ENCODE measurements around the gene ALOX12B. TPM values are rescaled to one million over a fixed set of nuclear protein-coding genes. Genes with fewer than 3 reads are reported as not detected.

The ALOX12B gene
- total RNA-seq, 1 donor from 2014 or later, result not detected

DNA sequence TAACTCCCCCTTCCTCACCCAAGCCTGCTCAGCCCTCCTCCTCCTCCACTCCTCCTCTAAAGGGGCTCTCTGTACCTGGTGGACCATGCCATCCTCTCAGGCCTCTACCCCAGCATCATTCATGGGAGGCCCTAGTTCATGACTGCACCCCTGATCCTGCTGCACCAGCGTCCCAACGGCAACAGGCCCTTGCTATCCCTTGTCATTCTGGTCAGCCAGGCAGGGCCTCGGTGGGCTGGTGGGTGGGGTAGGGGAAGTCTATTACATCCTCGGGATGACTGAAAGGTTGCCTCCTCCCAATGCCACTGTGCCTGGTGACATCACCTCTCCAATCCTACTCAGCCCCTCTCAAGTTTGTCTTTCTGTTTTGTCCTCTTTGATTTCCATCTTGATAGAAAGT is 19.7 kb downstream of the ALOX12B start:
- no peak overlapping the region for H3K27ac Mint-ChIP-seq
- TF ChIP-seq, protein P1, sequence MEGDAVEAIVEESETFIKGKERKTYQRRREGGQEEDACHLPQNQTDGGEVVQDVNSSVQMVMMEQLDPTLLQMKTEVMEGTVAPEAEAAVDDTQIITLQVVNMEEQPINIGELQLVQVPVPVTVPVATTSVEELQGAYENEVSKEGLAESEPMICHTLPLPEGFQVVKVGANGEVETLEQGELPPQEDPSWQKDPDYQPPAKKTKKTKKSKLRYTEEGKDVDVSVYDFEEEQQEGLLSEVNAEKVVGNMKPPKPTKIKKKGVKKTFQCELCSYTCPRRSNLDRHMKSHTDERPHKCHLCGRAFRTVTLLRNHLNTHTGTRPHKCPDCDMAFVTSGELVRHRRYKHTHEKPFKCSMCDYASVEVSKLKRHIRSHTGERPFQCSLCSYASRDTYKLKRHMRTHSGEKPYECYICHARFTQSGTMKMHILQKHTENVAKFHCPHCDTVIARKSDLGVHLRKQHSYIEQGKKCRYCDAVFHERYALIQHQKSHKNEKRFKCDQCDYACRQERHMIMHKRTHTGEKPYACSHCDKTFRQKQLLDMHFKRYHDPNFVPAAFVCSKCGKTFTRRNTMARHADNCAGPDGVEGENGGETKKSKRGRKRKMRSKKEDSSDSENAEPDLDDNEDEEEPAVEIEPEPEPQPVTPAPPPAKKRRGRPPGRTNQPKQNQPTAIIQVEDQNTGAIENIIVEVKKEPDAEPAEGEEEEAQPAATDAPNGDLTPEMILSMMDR (conservative IDR thresholded peaks at IDR 0.05), result no peak

DNA sequence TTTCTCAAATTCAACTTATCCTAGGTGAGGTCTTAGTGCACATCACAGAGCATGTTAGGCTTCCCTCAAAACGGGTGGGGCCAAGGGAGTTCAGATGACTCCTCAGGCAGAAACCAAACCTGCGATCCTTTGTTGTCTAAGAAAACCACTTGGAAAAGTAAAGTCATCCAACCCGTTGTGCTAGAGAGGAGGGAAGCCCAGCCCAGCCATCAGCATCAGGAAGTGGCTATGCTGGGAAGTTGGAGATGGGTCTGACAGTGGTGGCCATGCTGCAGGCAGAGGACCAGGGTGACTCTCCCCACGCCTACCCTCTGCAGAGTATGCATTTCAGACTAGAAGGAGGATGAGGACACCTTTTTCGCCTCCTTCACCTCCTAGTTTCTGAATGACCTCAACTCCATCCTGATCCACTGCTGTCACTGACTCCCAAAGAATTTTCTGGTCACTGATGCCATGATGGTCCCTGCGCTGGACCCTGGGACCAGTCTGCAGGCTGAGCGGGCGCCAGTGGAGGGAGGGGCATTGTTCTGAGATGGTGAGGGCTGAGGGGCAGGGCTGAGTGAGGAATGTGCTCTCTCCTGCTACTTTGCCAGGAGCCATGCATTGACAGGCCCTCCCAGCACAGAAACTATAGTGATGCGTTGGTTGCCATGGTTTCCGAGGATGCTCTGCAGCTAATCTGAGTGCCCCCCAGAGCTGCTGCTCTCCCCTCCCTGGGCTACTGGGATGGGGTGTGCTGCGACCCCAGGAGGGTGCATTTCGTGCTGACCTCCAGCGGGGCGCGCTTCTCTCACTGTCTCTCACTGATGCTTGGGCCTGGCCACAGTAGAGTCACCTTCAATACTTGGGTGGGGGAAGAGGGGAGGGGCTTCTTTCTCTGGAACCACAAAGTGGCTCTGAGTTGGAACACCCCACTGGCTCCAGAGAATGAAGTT is 20.4 kb downstream of the ALOX12B start:
- peaks cover 96% of the 10 kb centered on the region for H3K27me3 Mint-ChIP-seq
- H3K4me1 Mint-ChIP-seq (ENCODE audit: unreplicated experiment), result peaks cover 12% of the 10 kb centered on the region
- H3K27ac Mint-ChIP-seq, result no peak overlapping the region
- TF ChIP-seq, protein P1 (conservative IDR thresholded peaks at IDR 0.05), result no peak
- no peak for DNase-seq (ENCODE audit: extremely low spot score, unreplicated experiment)
- H3K9me3 Mint-ChIP-seq, result no peaks in the 10 kb centered on the region
- H3K4me3 Mint-ChIP-seq, result no peak overlapping the region
- no peaks in the 10 kb centered on the region for H3K36me3 Mint-ChIP-seq

More for the DNA sequence above, 19.7 kb downstream of the ALOX12B start:
- peaks cover 11% of the 10 kb centered on the region for H3K4me1 Mint-ChIP-seq (ENCODE audit: unreplicated experiment)
- H3K9me3 Mint-ChIP-seq, result no peaks in the 10 kb centered on the region
- H3K36me3 Mint-ChIP-seq, result no peaks in the 10 kb centered on the region
- DNase-seq (ENCODE audit: extremely low spot score, unreplicated experiment), result no peak
- H3K4me3 Mint-ChIP-seq, result no peak overlapping the region
- peaks cover 96% of the 10 kb centered on the region for H3K27me3 Mint-ChIP-seq

DNA sequence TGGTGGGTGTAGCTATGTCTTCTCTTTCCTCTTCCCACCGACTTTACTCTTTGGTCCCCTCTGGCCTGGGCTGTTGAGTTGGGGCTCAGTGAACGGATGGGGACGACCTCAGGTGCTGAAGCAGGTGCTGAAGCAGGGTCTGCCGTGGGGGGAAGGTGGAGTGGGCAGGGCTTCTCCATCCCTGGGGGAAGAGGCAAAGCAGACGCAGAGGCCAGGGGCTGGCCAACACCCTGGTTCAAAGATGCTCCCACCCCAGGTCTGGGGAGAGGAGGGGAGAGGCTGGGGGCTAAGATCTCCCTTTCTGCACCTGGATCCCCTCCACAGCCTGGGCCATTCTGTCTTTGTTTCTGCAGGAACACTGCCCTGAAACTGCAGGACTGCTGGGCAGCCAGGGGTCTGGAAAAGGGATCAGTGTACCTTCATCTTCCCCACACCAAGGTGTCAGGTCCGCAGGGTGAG is 22.9 kb downstream of the ALOX12B start:
- H3K9me3 Mint-ChIP-seq, result no peaks in the 10 kb centered on the region
- TF ChIP-seq, protein P1 (conservative IDR thresholded peaks at IDR 0.05), result no peak
- DNase-seq (ENCODE audit: extremely low spot score, unreplicated experiment), result no peak
- no peak overlapping the region for H3K4me3 Mint-ChIP-seq
- peaks cover 96% of the 10 kb centered on the region for H3K27me3 Mint-ChIP-seq
- H3K27ac Mint-ChIP-seq, result no peak overlapping the region
- H3K36me3 Mint-ChIP-seq, result no peaks in the 10 kb centered on the region
- H3K4me1 Mint-ChIP-seq (ENCODE audit: unreplicated experiment), result peaks cover 15% of the 10 kb centered on the region

DNA sequence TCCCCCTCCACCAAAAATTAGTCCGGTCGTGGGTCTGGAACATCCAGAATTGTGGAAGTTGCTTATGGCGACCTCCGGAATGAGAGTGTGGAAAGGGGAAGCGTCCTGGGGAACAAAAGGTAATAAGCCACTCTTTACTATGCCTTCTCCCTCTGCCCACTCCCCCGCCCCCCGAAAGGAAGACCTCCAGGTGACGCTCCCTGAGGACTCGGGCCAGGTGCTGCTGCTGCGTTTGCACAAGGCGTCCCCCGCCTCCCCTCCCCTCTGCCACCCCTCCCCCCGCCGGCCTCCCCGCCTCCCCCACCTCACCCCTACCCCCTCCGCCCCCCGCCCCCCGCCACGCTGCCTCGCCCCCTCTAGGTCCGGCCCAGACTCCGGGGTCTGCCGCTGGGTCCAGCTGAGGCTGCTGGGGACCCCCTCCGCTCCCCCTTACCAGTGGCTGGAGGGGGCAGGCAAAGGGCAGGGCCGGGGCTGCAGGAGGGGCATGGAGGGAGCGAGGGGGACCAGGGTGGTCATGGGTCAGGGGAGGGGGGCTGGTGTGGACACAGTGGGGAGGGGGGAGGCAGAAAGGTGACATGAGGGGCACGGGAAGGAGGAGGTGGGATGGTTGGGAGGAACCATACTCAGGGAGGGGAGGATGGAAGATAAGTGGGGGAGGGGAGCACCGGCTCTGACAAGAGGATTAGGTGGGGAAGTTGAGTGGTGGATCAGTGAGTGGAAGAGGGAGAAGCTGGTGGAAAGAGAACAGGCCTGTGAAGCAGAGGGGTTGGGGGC is 23.6 kb downstream of the ALOX12B start:
- H3K27ac Mint-ChIP-seq, result no peak overlapping the region
- no peak for DNase-seq (ENCODE audit: extremely low spot score, unreplicated experiment)
- peaks cover 15% of the 10 kb centered on the region for H3K4me1 Mint-ChIP-seq (ENCODE audit: unreplicated experiment)
- H3K27me3 Mint-ChIP-seq, result peaks cover 96% of the 10 kb centered on the region
- H3K9me3 Mint-ChIP-seq, result no peaks in the 10 kb centered on the region
- no peaks in the 10 kb centered on the region for H3K36me3 Mint-ChIP-seq
- H3K4me3 Mint-ChIP-seq, result no peak overlapping the region
- TF ChIP-seq, protein P1 (conservative IDR thresholded peaks at IDR 0.05), result no peak

DNA sequence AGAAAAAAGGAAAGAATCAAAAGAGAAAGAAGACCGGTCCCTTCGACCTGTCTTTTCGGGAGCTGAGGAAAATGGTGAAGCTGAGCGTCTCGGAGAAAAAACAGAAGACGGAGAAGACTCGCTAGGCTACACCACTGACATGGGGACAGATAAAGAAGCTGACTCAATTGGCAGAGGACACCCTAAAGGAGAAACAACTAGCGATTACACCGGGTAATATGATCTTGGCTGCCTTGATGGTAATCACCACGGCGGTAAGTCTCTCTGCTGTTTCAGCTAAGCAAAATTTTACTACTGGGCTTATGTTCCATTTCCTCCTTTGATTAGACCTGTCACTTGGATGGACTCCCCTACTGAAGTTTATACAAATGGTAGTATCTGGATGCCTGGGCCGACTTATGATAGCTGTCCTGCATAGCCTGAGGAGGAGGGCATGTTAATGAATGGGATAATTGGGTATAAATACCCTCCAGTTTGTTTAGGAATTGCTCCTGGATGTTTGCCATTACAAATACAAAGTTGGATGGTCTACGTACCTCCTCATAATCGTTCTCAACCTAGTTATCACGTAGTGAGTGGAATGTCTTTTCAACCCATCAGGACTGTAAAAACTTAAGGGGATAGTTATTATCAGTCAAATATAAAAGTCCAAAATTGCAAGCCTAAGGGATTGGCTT is 24.6 kb downstream of the ALOX12B start:
- Mint-ChIP-seq H3K36me3 (no peaks in the 10 kb centered on the region), H3K4me1 (ENCODE audit: unreplicated experiment) (peaks cover 15% of the 10 kb centered on the region), H3K9me3 (no peaks in the 10 kb centered on the region), H3K4me3 (peak overlapping the region; percentile 44), H3K27me3 (peaks cover 92% of the 10 kb centered on the region), H3K27ac (no peak overlapping the region)
- DNase-seq (ENCODE audit: extremely low spot score, unreplicated experiment), result no peak
- TF ChIP-seq, protein P1 (conservative IDR thresholded peaks at IDR 0.05), result no peak

Data from type B pancreatic cell (in vitro differentiated cells).